Measurements from ENCODE around the gene PDE9A.

PDE9A gene

GRCh38 chr21:42657676-42658319 is 4.4 kb downstream of the PDE9A start:
- H3K36me3 ChIP-seq (ENCODE audit: control insufficient read depth in 1 of 2, insufficient read depth in 2 of 2, low read length in 2 of 2): peaks cover 0 to 4% of the 10 kb centered on the region in 2 donors
- peaks cover 23 to 25% of the 10 kb centered on the region in 2 donors for H3K4me1 ChIP-seq (ENCODE audit: control insufficient read depth in 1 of 2, insufficient read depth in 2 of 2, low read length in 2 of 2)
- no peak overlapping the region for H3K27ac ChIP-seq (ENCODE audit: low read depth, low read length)
- H3K27me3 ChIP-seq (ENCODE audit: control insufficient read depth in 1 of 2, insufficient read depth in 2 of 2, low read length in 2 of 2): peaks cover 30 to 41% of the 10 kb centered on the region in 2 donors
- H3K9ac ChIP-seq (ENCODE audit: low read depth in 1 of 2, low read length in 2 of 2): no peak overlapping the region
- no peak overlapping the region for H3K4me3 ChIP-seq (ENCODE audit: low read depth in 1 of 2, low read length in 2 of 2)
- H3K9me3 ChIP-seq (ENCODE audit: control insufficient read depth in 1 of 2, low read length in 2 of 2): no peaks in the 10 kb centered on the region

DNA sequence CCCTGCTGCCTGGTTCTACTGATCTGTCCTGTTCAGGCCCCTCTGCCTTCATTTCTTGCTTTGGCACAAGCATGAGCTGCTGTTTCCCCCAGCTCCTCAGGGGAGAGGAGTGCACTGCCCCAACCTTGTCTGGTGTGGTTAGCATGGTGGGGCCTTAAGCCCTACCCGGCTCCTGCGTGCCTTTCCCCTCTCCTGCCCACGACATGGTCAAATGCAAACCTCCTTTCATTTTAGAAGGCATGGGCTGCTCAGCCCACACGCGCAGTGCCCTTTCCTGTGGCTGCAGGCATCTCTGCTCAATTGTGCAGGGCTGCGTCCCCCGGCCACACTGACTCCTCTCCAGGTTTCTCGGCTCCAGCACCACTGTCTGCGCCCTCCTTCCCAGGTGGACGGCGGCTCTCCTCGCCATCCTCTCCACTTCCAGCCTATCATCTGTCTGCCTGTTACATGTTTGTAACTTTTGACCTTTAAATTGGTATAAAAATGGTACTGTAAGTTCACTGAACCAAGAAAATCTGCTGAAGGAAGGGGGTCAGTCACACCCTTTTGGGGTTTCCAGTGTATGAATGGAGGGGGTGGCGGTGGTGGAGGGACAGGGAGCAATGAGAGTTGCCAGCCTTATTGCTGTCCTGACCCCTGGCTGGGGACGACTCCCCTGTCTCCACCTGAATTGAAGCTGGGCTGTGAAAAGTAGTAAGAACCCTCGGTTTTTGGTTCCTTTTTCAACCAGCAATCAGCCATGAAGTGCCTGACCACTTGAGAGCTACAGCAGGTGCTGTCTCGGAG is 5.1 kb downstream of the PDE9A start:
- H3K27ac ChIP-seq (ENCODE audit: low read depth, low read length): no peak overlapping the region
- no peak overlapping the region for H3K4me3 ChIP-seq (ENCODE audit: low read depth in 1 of 2, low read length in 2 of 2)
- H3K27me3 ChIP-seq (ENCODE audit: control insufficient read depth in 1 of 2, insufficient read depth in 2 of 2, low read length in 2 of 2): peaks cover 30 to 36% of the 10 kb centered on the region in 2 donors
- H3K9me3 ChIP-seq (ENCODE audit: control insufficient read depth in 1 of 2, low read length in 2 of 2): no peaks in the 10 kb centered on the region
- no peak overlapping the region for H3K9ac ChIP-seq (ENCODE audit: low read depth in 1 of 2, low read length in 2 of 2)
- peaks cover 0 to 6% of the 10 kb centered on the region in 2 donors for H3K36me3 ChIP-seq (ENCODE audit: control insufficient read depth in 1 of 2, insufficient read depth in 2 of 2, low read length in 2 of 2)
- peaks cover 23 to 26% of the 10 kb centered on the region in 2 donors for H3K4me1 ChIP-seq (ENCODE audit: control insufficient read depth in 1 of 2, insufficient read depth in 2 of 2, low read length in 2 of 2)

GRCh38 chr21:42659416-42660117 is 6.1 kb downstream of the PDE9A start:
- Histone ChIP-seq H3K27ac (ENCODE audit: low read depth, low read length) (no peak overlapping the region), H3K27me3 (ENCODE audit: control insufficient read depth in 1 of 2, insufficient read depth in 2 of 2, low read length in 2 of 2) (peaks cover 24 to 31% of the 10 kb centered on the region in 2 donors), H3K36me3 (ENCODE audit: control insufficient read depth in 1 of 2, insufficient read depth in 2 of 2, low read length in 2 of 2) (peaks cover 0 to 6% of the 10 kb centered on the region in 2 donors), H3K4me3 (ENCODE audit: low read depth in 1 of 2, low read length in 2 of 2) (no peak overlapping the region), H3K4me1 (ENCODE audit: control insufficient read depth in 1 of 2, insufficient read depth in 2 of 2, low read length in 2 of 2) (peaks cover 19 to 21% of the 10 kb centered on the region in 2 donors), H3K9ac (ENCODE audit: low read depth in 1 of 2, low read length in 2 of 2) (no peak overlapping the region), H3K9me3 (ENCODE audit: control insufficient read depth in 1 of 2, low read length in 2 of 2) (no peaks in the 10 kb centered on the region)

DNA sequence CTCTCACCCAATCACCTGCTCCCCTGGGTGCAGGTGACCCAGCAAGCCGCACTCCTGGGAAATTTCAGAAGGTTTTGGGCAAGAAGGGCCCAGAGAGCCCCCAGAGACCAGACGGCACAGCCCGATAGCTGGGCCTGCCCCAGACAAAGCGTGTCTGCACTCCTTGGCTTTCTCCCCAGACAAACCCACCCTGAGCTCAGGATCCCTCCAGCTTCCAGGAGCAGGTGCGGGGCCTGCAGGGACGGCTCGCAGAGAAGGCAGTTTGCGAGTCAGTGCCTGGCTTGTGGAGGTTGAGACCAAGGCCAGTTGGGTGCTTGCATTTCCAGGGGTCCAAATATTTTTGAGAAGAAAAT is 6.7 kb downstream of the PDE9A start:
- H3K4me1 ChIP-seq (ENCODE audit: control insufficient read depth in 1 of 2, insufficient read depth in 2 of 2, low read length in 2 of 2): peaks cover 13 to 16% of the 10 kb centered on the region in 2 donors
- peaks cover 0 to 6% of the 10 kb centered on the region in 2 donors for H3K36me3 ChIP-seq (ENCODE audit: control insufficient read depth in 1 of 2, insufficient read depth in 2 of 2, low read length in 2 of 2)
- peaks cover 19 to 26% of the 10 kb centered on the region in 2 donors for H3K27me3 ChIP-seq (ENCODE audit: control insufficient read depth in 1 of 2, insufficient read depth in 2 of 2, low read length in 2 of 2)
- H3K27ac ChIP-seq (ENCODE audit: low read depth, low read length): no peak overlapping the region
- no peaks in the 10 kb centered on the region for H3K9me3 ChIP-seq (ENCODE audit: control insufficient read depth in 1 of 2, low read length in 2 of 2)
- no peak overlapping the region for H3K4me3 ChIP-seq (ENCODE audit: low read depth in 1 of 2, low read length in 2 of 2)
- no peak overlapping the region for H3K9ac ChIP-seq (ENCODE audit: low read depth in 1 of 2, low read length in 2 of 2)

- Histone ChIP-seq H3K27me3 (ENCODE audit: control insufficient read depth in 1 of 2, insufficient read depth in 2 of 2, low read length in 2 of 2) (peaks cover 2 to 9% of the 10 kb centered on the region in 2 donors), H3K36me3 (ENCODE audit: control insufficient read depth in 1 of 2, insufficient read depth in 2 of 2, low read length in 2 of 2) (peaks cover 0 to 6% of the 10 kb centered on the region in 2 donors), H3K9ac (ENCODE audit: low read depth in 1 of 2, low read length in 2 of 2) (no peak overlapping the region), H3K4me1 (ENCODE audit: control insufficient read depth in 1 of 2, insufficient read depth in 2 of 2, low read length in 2 of 2) (peaks cover 0 to 2% of the 10 kb centered on the region in 2 donors), H3K27ac (ENCODE audit: low read depth, low read length) (no peak overlapping the region), H3K4me3 (ENCODE audit: low read depth in 1 of 2, low read length in 2 of 2) (no peak overlapping the region), H3K9me3 (ENCODE audit: control insufficient read depth in 1 of 2, low read length in 2 of 2) (no peaks in the 10 kb centered on the region)
These were observed 8.4 kb downstream of the PDE9A start for GRCh38 chr21:42661688-42662429.

DNA sequence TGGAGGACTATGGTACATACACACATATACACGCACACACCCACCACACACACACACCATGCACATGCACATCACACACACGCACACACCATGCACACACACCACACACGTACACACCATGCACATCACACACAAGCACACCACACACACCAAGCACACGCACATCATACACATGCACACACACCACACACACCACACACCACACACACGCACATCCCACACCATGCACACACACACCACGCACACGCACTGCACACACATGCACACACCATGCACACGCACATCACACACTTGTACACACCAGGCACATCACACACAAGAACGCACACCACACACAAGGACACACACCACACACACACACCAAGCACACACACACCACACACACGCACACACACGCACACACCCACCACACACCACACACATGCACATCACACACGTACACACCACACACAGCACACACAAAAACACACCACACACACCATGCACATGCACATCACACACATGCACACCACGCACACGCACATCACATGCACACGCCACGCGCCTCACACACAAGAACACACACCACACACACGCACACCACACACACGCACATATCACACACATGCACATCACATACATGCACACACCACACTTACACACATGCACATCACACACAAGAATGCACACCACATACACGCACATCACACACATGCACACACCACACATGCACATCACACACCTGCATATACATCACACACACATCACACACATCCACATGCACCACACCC is 9.2 kb downstream of the PDE9A start:
- peaks cover 0 to 2% of the 10 kb centered on the region in 2 donors for H3K27me3 ChIP-seq (ENCODE audit: control insufficient read depth in 1 of 2, insufficient read depth in 2 of 2, low read length in 2 of 2)
- peaks cover 0 to 2% of the 10 kb centered on the region in 2 donors for H3K4me1 ChIP-seq (ENCODE audit: control insufficient read depth in 1 of 2, insufficient read depth in 2 of 2, low read length in 2 of 2)
- H3K36me3 ChIP-seq (ENCODE audit: control insufficient read depth in 1 of 2, insufficient read depth in 2 of 2, low read length in 2 of 2): peaks cover 0 to 6% of the 10 kb centered on the region in 2 donors
- no peaks in the 10 kb centered on the region for H3K9me3 ChIP-seq (ENCODE audit: control insufficient read depth in 1 of 2, low read length in 2 of 2)
- no peak overlapping the region for H3K27ac ChIP-seq (ENCODE audit: low read depth, low read length)
- H3K9ac ChIP-seq (ENCODE audit: low read depth in 1 of 2, low read length in 2 of 2): no peak overlapping the region
- H3K4me3 ChIP-seq (ENCODE audit: low read depth in 1 of 2, low read length in 2 of 2): no peak overlapping the region

DNA sequence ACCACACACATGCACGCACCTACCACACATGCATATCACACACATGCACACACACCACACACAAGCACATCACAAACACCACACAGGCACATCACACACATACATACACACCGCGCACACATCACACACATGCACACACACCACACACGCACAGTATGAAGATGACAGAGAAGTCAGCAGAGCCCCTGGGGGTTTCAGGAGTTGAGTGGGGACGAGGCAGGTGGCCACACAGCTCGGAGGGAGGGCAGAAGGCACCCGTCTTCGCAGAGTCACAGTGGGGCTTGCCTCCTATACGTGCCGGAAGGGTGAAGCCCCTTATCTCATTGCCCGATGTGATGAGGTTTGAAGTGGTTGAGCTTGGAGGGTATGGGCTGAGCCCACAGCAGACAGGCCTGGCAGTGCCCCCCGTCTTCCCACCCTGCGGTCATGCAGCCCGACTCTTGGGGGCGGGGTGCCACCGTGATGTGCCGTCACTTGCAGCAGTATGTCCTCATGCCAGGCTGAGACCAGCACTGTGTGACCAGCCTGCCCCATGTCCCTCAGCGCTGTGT is 9.9 kb downstream of the PDE9A start:
- H3K27ac ChIP-seq (ENCODE audit: low read depth, low read length): no peak overlapping the region
- H3K27me3 ChIP-seq (ENCODE audit: control insufficient read depth in 1 of 2, insufficient read depth in 2 of 2, low read length in 2 of 2): no peaks in the 10 kb centered on the region
- H3K4me1 ChIP-seq (ENCODE audit: control insufficient read depth in 1 of 2, insufficient read depth in 2 of 2, low read length in 2 of 2): peaks cover 0 to 2% of the 10 kb centered on the region in 2 donors
- H3K36me3 ChIP-seq (ENCODE audit: control insufficient read depth in 1 of 2, insufficient read depth in 2 of 2, low read length in 2 of 2): peaks cover 0 to 6% of the 10 kb centered on the region in 2 donors
- H3K4me3 ChIP-seq (ENCODE audit: low read depth in 1 of 2, low read length in 2 of 2): no peak overlapping the region
- H3K9me3 ChIP-seq (ENCODE audit: control insufficient read depth in 1 of 2, low read length in 2 of 2): no peaks in the 10 kb centered on the region
- H3K9ac ChIP-seq (ENCODE audit: low read depth in 1 of 2, low read length in 2 of 2): no peak overlapping the region

- no peaks in the 10 kb centered on the region for H3K9me3 ChIP-seq (ENCODE audit: control insufficient read depth in 1 of 2, low read length in 2 of 2)
- H3K27ac ChIP-seq (ENCODE audit: low read depth, low read length): no peak overlapping the region
- H3K4me3 ChIP-seq (ENCODE audit: low read depth in 1 of 2, low read length in 2 of 2): no peak overlapping the region
- peaks cover 0 to 2% of the 10 kb centered on the region in 2 donors for H3K4me1 ChIP-seq (ENCODE audit: control insufficient read depth in 1 of 2, insufficient read depth in 2 of 2, low read length in 2 of 2)
- no peak overlapping the region for H3K9ac ChIP-seq (ENCODE audit: low read depth in 1 of 2, low read length in 2 of 2)
- no peaks in the 10 kb centered on the region for H3K27me3 ChIP-seq (ENCODE audit: control insufficient read depth in 1 of 2, insufficient read depth in 2 of 2, low read length in 2 of 2)
- H3K36me3 ChIP-seq (ENCODE audit: control insufficient read depth in 1 of 2, insufficient read depth in 2 of 2, low read length in 2 of 2): peaks cover 0 to 6% of the 10 kb centered on the region in 2 donors
These were observed 10.6 kb downstream of the PDE9A start for GRCh38 chr21:42663860-42664535.

- Histone ChIP-seq H3K4me3 (ENCODE audit: low read depth in 1 of 2, low read length in 2 of 2) (no peak overlapping the region), H3K27me3 (ENCODE audit: control insufficient read depth in 1 of 2, insufficient read depth in 2 of 2, low read length in 2 of 2) (no peaks in the 10 kb centered on the region), H3K9me3 (ENCODE audit: control insufficient read depth in 1 of 2, low read length in 2 of 2) (no peaks in the 10 kb centered on the region), H3K36me3 (ENCODE audit: control insufficient read depth in 1 of 2, insufficient read depth in 2 of 2, low read length in 2 of 2) (peaks cover 0 to 6% of the 10 kb centered on the region in 2 donors), H3K9ac (ENCODE audit: low read depth in 1 of 2, low read length in 2 of 2) (no peak overlapping the region), H3K4me1 (ENCODE audit: control insufficient read depth in 1 of 2, insufficient read depth in 2 of 2, low read length in 2 of 2) (peaks cover 0 to 2% of the 10 kb centered on the region in 2 donors), H3K27ac (ENCODE audit: low read depth, low read length) (no peak overlapping the region)
These were observed 11.2 kb downstream of the PDE9A start for GRCh38 chr21:42664614-42665013.
